Thyroid gland (tissue), 4 donors: Measurements from ENCODE around the gene LST1. TPM values are rescaled to one million over a fixed set of nuclear protein-coding genes. Genes with fewer than 3 reads are reported as not detected.

Source experiments
- DNase-seq, 2 donors: peaks; one replicate each; pipeline ENCODE4 v3.0.0-alpha.2; 2019
- H3K27ac ChIP-seq, 3 donors: fragments of 200-600 bp; sonication (generic); 1 replicate in 2 of 3; 2 replicates in 1 of 3; pipeline ENCODE4 v1.5.1; 2016 to 2019; ENCODE audit warnings: mild to moderate bottlenecking in 1 of 3, moderate library complexity in 1 of 3
- H3K27me3 ChIP-seq: fragments of 200-600 bp; sonication (generic); one replicate; pipeline ENCODE4 v1.5.1; 2019
- H3K36me3 ChIP-seq, 2 donors: fragments of 200-600 bp; sonication (generic); one replicate each; pipeline ENCODE4 v1.5.1; 2016 to 2019
- H3K4me1 ChIP-seq, 2 donors: fragments of 200-600 bp; sonication (generic); one replicate each; pipeline ENCODE4 v1.5.1; 2017 to 2019
- H3K4me3 ChIP-seq, 3 donors: fragments of 200-600 bp; sonication (generic); replicated peaks in 1 of 3; 1 replicate in 2 of 3; 2 replicates in 1 of 3; pipeline ENCODE4 v1.5.1; 2016; ENCODE audit warnings: mild to moderate bottlenecking in 1 of 3
- H3K9me3 ChIP-seq: fragments of 200-600 bp; sonication (generic); one replicate; pipeline ENCODE4 v1.5.1; 2017
- POLR2A ChIP-seq, 2 donors: fragments of 450-650 bp; IDR thresholded peaks; one replicate each; pipeline ENCODE4 v1.6.1; 2017; ENCODE audit warnings: antibody characterized with exemption in 2 of 2, mild to moderate bottlenecking in 2 of 2, moderate library complexity in 1 of 2
- WGBS, 2 donors: methylation state at CpG; one replicate each; pipeline ENCODE4 v1.1.5; 2017; 5-methylcytosine and 5-hydroxymethylcytosine counted together
- intact Hi-C: fragments of 100-400 bp; cut with DNase I; formaldehyde crosslinking; loops from one replicate; pipeline ENCODE4 v1.15.1; 2023
- total RNA-seq, 4 donors: library from RNA; depleted of rRNA; stranded (reverse); fragments of >200 nt; gene quantifications; one replicate each; pipeline ENCODE4 v1.2.3, GENCODE V29; 2016
- TF ChIP-seq, protein P1 (sequence below), 6 experiments: fragments of 200-600 bp in 3 of 6; fragments of 450-650 bp in 3 of 6; sonication (generic) in 3 of 6; IDR thresholded peaks; one replicate each; pipeline ENCODE4 v1.5.1; 2016 to 2019; ENCODE audit warnings: antibody characterized with exemption in 6 of 6, mild to moderate bottlenecking in 2 of 6, inconsistent platforms in 1 of 6, moderate library complexity in 1 of 6

LST1 gene
- total RNA-seq, 4 donors from 2014 or later, result 2.5 to 23.4 (median 3.2) TPM; not detected in 1

DNA sequence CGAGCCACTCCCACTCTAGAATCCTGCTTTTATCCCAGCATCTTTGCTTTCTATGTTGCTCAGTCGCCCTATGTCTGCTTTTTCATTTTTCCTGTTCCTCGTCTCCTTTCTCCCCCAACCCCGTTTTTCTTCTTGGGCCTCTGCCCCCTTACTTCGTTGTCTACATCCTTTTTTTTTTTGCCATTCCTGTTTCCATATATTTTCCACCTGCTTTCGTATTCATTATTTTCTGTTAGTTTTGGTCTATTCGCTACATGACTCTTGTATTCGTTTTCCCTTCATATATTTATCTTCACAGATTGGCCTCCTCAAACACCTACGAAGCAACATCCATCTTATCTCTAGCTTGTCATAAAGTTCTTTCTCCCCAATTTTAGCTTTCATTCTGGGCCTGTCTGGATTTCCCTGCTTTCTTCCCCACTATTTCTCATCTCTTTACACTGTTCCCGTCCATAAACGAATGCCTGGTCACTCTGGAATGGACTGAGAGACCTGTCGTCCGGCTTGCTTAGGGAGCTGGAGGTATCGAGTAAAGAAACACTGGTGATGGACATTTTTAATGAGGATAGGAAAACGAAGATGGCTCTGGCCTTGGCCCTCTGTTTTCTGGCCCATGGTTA is 35.4 kb downstream of the LST1 start:
- Histone ChIP-seq H3K4me3 (peak overlapping the region; percentile 37 to 93 (median 51)), H3K36me3 (peaks cover 26 to 31% of the 10 kb centered on the region in 2 donors), H3K27me3 (no peaks in the 10 kb centered on the region), H3K4me1 (peaks cover 9 to 12% of the 10 kb centered on the region in 2 donors), H3K27ac (peak overlapping the region; percentile 88 to 99 (median 97)), H3K9me3 (no peaks in the 10 kb centered on the region)
- 19 to 21% methylated on average over 15 of the region's 15 CpGs for WGBS, 2 donors
- TF ChIP-seq POLR2A (IDR thresholded peaks at IDR 0.05), result no peak
- TF ChIP-seq, protein P1, sequence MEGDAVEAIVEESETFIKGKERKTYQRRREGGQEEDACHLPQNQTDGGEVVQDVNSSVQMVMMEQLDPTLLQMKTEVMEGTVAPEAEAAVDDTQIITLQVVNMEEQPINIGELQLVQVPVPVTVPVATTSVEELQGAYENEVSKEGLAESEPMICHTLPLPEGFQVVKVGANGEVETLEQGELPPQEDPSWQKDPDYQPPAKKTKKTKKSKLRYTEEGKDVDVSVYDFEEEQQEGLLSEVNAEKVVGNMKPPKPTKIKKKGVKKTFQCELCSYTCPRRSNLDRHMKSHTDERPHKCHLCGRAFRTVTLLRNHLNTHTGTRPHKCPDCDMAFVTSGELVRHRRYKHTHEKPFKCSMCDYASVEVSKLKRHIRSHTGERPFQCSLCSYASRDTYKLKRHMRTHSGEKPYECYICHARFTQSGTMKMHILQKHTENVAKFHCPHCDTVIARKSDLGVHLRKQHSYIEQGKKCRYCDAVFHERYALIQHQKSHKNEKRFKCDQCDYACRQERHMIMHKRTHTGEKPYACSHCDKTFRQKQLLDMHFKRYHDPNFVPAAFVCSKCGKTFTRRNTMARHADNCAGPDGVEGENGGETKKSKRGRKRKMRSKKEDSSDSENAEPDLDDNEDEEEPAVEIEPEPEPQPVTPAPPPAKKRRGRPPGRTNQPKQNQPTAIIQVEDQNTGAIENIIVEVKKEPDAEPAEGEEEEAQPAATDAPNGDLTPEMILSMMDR (IDR thresholded peaks at IDR 0.05), result no peak
- intact Hi-C loops, result no loop called here
- DNase-seq, result no peak

DNA sequence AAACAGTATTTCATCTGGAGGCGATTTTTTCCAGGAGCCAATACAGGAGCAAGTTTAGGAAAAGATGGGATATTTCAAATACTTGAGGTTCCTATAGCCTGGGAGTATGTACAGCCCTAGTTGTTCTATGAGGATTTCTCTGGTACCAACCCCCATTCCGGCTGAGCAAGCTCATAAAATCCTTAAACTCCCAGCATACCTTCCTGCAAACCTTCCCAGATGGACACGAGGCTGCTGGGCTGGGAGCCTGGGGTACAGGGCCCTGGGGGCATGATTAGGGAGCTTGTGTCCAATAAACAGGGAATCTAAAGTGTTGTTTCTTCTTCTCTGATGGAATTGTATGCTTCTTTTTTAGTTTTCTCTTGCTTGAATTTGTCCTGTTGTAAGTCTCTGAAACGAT is 35.9 kb downstream of the LST1 start:
- Histone ChIP-seq H3K36me3 (peaks cover 31 to 37% of the 10 kb centered on the region in 2 donors), H3K27me3 (no peaks in the 10 kb centered on the region), H3K27ac (peak overlapping the region in 2 of 3 donors; percentile 97 to 99), H3K4me3 (peak overlapping the region in 2 of 3 donors; percentile 37 to 93), H3K4me1 (peaks cover 9 to 12% of the 10 kb centered on the region in 2 donors), H3K9me3 (no peaks in the 10 kb centered on the region)
- DNase-seq, result no peak
- 32 to 36% methylated on average over 4 of the region's 4 CpGs for WGBS, 2 donors
- TF ChIP-seq, protein P1 (IDR thresholded peaks at IDR 0.05), result no peak
- TF ChIP-seq POLR2A (IDR thresholded peaks at IDR 0.05), result no peak
- intact Hi-C loops, result no loop called here

- peaks cover 38 to 44% of the 10 kb centered on the region in 2 donors for H3K36me3 ChIP-seq
- H3K4me1 ChIP-seq, result peaks cover 9 to 12% of the 10 kb centered on the region in 2 donors
- intact Hi-C loops, result no loop called here
- H3K4me3 ChIP-seq, result no peak overlapping the region
- no peaks in the 10 kb centered on the region for H3K9me3 ChIP-seq
- peak overlapping the region in 1 of 3 donors; percentile 99 for H3K27ac ChIP-seq
- no peaks in the 10 kb centered on the region for H3K27me3 ChIP-seq
- peak; percentile 51 to 64 for DNase-seq
- TF ChIP-seq, protein P1 (IDR thresholded peaks at IDR 0.05), result no peak
- TF ChIP-seq POLR2A (IDR thresholded peaks at IDR 0.05), result no peak
- 38 to 49% methylated on average over 10 of the region's 10 CpGs for WGBS, 2 donors
Observed at GRCh38 chr6:31622684-31623091, 36.6 kb downstream of the LST1 start.

DNA sequence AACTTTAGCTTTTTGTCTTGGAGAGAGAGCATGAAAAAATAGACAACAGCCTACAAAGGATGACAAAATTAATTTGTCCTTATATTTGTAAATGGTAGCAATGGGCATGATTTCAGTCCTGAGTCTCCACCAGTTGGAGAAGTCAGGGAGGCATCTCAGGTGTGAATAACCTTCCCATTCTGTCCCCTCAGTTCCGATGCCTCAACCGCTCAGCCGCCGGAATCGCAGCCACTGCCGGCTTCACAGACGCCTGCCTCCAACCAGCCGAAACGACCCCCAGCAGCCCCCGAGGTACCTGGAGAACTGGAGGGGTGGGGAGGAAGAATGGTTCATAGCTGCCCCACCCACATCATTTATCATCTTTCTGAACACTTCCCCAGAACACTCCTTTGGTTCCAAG is 38.0 kb downstream of the LST1 start:
- intact Hi-C loops, result no loop called here
- Histone ChIP-seq H3K27ac (no peak overlapping the region), H3K36me3 (peaks cover 52 to 57% of the 10 kb centered on the region in 2 donors), H3K4me1 (peaks cover 9 to 12% of the 10 kb centered on the region in 2 donors), H3K27me3 (no peaks in the 10 kb centered on the region), H3K4me3 (no peak overlapping the region), H3K9me3 (no peaks in the 10 kb centered on the region)
- no peak for DNase-seq
- TF ChIP-seq POLR2A (IDR thresholded peaks at IDR 0.05), result no peak
- TF ChIP-seq, protein P1 (IDR thresholded peaks at IDR 0.05), result no peak
- WGBS, 2 donors, result 91 to 94% methylated on average over 8 to 10 of the region's 10 CpGs

DNA sequence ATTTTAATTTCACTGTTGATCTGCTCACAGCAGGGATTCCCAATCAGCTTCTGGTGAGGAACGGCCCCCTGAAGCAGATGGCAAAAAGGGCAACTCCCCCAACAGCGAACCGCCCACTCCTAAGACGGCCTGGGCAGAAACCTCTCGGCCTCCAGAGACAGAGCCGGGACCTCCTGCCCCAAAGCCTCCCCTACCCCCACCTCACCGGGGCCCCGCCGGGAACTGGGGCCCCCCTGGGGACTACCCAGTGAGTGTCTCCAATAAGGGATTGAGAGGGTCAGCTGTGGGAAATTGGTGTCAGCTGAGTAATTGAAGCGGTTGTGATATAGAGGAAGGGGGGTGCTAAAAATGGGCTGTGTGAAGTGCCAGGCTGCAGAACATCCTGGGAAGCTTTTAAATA is 40.9 kb downstream of the LST1 start:
- Histone ChIP-seq H3K4me3 (no peak overlapping the region), H3K9me3 (no peaks in the 10 kb centered on the region), H3K27me3 (no peaks in the 10 kb centered on the region), H3K4me1 (peaks cover 3 to 7% of the 10 kb centered on the region in 2 donors), H3K27ac (no peak overlapping the region), H3K36me3 (peaks cover 80 to 86% of the 10 kb centered on the region in 2 donors)
- TF ChIP-seq POLR2A (IDR thresholded peaks at IDR 0.05), result no peak
- TF ChIP-seq, protein P1 (IDR thresholded peaks at IDR 0.05), result no peak
- intact Hi-C loops, result no loop called here
- DNase-seq, result no peak
- WGBS, 2 donors, result 91 to 96% methylated on average over 10 of the region's 10 CpGs
